Activated T-helper 2 cell treated with anti-CD3 and anti-CD28 coated beads, Interferon-gamma antibody, Interleukin-2, Interleukin-4, amounts not matched to agents 10 μg/mL and 5 μg/mL and 100 μg/mL, durations not matched to agents 14 hours and 24 hours and 36 hours (primary cell): ENCODE measurements around the gene DIO1. TPM values are rescaled to one million over a fixed set of nuclear protein-coding genes. Genes with fewer than 3 reads are reported as not detected.
A peak's percentile ranks its signal among the peaks of the same experiment; 100 is the strongest.
"Not testable (repeated sequence)": the region's sequence is repeated elsewhere in the genome, so short reads cannot be mapped to it uniquely, and the experiment has no call there.

Experiments
- DNase-seq: peaks from one replicate; pipeline ENCODE4 v3.0.0; 2021; ENCODE audit warnings: low spot score
- H3K27ac Mint-ChIP-seq: one replicate; pipeline ENCODE4 v1.8.0; 2021; ENCODE audit warnings: mixed read lengths
- H3K27me3 Mint-ChIP-seq: one replicate; pipeline ENCODE4 v1.8.0; 2021; ENCODE audit warnings: low read depth, mixed read lengths
- H3K36me3 Mint-ChIP-seq: one replicate; pipeline ENCODE4 v1.8.0; 2021; ENCODE audit warnings: low read depth, mixed read lengths
- H3K4me1 Mint-ChIP-seq: one replicate; pipeline ENCODE4 v1.8.0; 2021; ENCODE audit warnings: low read depth, mixed read lengths
- H3K4me3 Mint-ChIP-seq: one replicate; pipeline ENCODE4 v1.8.0; 2021; ENCODE audit warnings: low read depth, mild to moderate bottlenecking, moderate library complexity, mixed read lengths
- H3K9me3 Mint-ChIP-seq: one replicate; pipeline ENCODE4 v1.8.0; 2021; ENCODE audit warnings: mixed read lengths
- intact Hi-C: fragments of 100-400 bp; cut with micrococcal nuclease; formaldehyde crosslinking; loops from one replicate; pipeline ENCODE4 v1.15.1; 2023
- total RNA-seq: library from RNA; stranded (reverse); gene quantifications from 2 replicates; pipeline ENCODE4 v1.2.3, GENCODE V29; 2022

The DIO1 gene
- not detected in 2 replicates for total RNA-seq

- DNase-seq: no peak
- peaks cover 10% of the 10 kb centered on the region for H3K4me1 Mint-ChIP-seq
- no peaks in the 10 kb centered on the region for H3K9me3 Mint-ChIP-seq
- no peaks in the 10 kb centered on the region for H3K36me3 Mint-ChIP-seq
- intact Hi-C loops: no loop called here
- H3K27ac Mint-ChIP-seq: no peak within 1 kb of the TSS
- no peaks in the 10 kb centered on the region for H3K27me3 Mint-ChIP-seq
- no peak within 1 kb of the TSS for H3K4me3 Mint-ChIP-seq
Observed at GRCh38 chr1:53893999-53894636, at the start of gene DIO1. TSS of gene DIO1 (plus strand) at chr1:53894187. CDS start at chr1:53894211, 24 bp downstream.

GRCh38 chr1:53847980-53848379 lies 46.0 kb upstream of the DIO1 start:
- no peak overlapping the region for H3K4me3 Mint-ChIP-seq
- peaks cover 12% of the 10 kb centered on the region for H3K27me3 Mint-ChIP-seq
- peaks cover 8% of the 10 kb centered on the region for H3K36me3 Mint-ChIP-seq
- DNase-seq: no peak
- no peak overlapping the region for H3K27ac Mint-ChIP-seq
- no peaks in the 10 kb centered on the region for H3K4me1 Mint-ChIP-seq
- no peaks in the 10 kb centered on the region for H3K9me3 Mint-ChIP-seq
- intact Hi-C loops: no loop called here

- DNase-seq: no peak
- intact Hi-C loops: no loop called here
- H3K27me3 Mint-ChIP-seq: peaks cover 10% of the 10 kb centered on the region
- H3K9me3 Mint-ChIP-seq: no peaks in the 10 kb centered on the region
- H3K4me1 Mint-ChIP-seq: no peaks in the 10 kb centered on the region
- H3K27ac Mint-ChIP-seq: no peak overlapping the region
- peaks cover 17% of the 10 kb centered on the region for H3K36me3 Mint-ChIP-seq
- no peak overlapping the region for H3K4me3 Mint-ChIP-seq
Observed at GRCh38 chr1:53850082-53850673, 43.8 kb upstream of the DIO1 start.

GRCh38 chr1:53851571-53852285 lies 42.3 kb upstream of the DIO1 start:
- Mint-ChIP-seq H3K36me3 (peaks cover 21% of the 10 kb centered on the region), H3K4me1 (no peaks in the 10 kb centered on the region), H3K4me3 (no peak overlapping the region), H3K27me3 (peaks cover 4% of the 10 kb centered on the region), H3K27ac (no peak overlapping the region), H3K9me3 (no peaks in the 10 kb centered on the region)
- DNase-seq: no peak
- intact Hi-C loops: no loop called here

DNA sequence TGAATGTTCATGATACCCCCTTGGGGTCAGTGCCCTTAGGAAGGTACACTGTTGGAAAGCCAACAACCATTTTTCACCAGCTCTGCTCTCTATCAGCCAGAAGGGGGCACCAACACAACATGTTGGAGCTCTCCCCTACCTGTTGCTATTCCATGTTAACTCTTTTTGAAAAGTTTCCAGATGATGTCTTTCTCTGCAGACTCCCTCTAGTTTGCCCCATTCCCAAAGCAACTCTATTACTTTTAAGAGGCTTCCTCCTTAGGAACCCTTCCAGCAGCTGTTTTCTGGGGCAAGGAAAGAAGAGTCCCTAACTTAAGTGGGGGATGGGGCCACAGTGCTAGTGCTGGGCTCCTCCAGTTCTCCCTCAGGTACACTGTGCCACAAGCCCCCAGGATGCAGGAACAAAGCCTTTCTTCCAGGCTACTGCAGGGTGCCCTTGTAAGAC lies 33.0 kb upstream of the DIO1 start:
- Mint-ChIP-seq H3K27ac (no peak overlapping the region), H3K4me1 (peaks cover 5% of the 10 kb centered on the region), H3K9me3 (no peaks in the 10 kb centered on the region), H3K27me3 (no peaks in the 10 kb centered on the region), H3K36me3 (peaks cover 4% of the 10 kb centered on the region), H3K4me3 (no peak overlapping the region)
- intact Hi-C loops: loop anchor here (1.0 to 5.0 kb wide), 2 partner anchors 88 to 221 kb away; no protein-coding TSS in a partner anchor
- peak; percentile 20 for DNase-seq

GRCh38 chr1:53862507-53862906 lies 31.5 kb upstream of the DIO1 start:
- H3K9me3 Mint-ChIP-seq: no peaks in the 10 kb centered on the region
- H3K27ac Mint-ChIP-seq: no peak overlapping the region
- no peak overlapping the region for H3K4me3 Mint-ChIP-seq
- H3K27me3 Mint-ChIP-seq: no peaks in the 10 kb centered on the region
- H3K36me3 Mint-ChIP-seq: peaks cover 12% of the 10 kb centered on the region
- intact Hi-C loops: loop anchor here (5.0 kb wide), 1 partner anchor 220 kb away; no protein-coding TSS in a partner anchor
- DNase-seq: no peak
- peaks cover 5% of the 10 kb centered on the region for H3K4me1 Mint-ChIP-seq

- Mint-ChIP-seq H3K36me3 (peaks cover 30% of the 10 kb centered on the region), H3K27ac (no peak overlapping the region), H3K9me3 (no peaks in the 10 kb centered on the region), H3K27me3 (no peaks in the 10 kb centered on the region), H3K4me1 (no peaks in the 10 kb centered on the region), H3K4me3 (no peak overlapping the region)
- DNase-seq: no peak
- intact Hi-C loops: no loop called here
Observed at GRCh38 chr1:53868565-53868964, 25.4 kb upstream of the DIO1 start.

DNA sequence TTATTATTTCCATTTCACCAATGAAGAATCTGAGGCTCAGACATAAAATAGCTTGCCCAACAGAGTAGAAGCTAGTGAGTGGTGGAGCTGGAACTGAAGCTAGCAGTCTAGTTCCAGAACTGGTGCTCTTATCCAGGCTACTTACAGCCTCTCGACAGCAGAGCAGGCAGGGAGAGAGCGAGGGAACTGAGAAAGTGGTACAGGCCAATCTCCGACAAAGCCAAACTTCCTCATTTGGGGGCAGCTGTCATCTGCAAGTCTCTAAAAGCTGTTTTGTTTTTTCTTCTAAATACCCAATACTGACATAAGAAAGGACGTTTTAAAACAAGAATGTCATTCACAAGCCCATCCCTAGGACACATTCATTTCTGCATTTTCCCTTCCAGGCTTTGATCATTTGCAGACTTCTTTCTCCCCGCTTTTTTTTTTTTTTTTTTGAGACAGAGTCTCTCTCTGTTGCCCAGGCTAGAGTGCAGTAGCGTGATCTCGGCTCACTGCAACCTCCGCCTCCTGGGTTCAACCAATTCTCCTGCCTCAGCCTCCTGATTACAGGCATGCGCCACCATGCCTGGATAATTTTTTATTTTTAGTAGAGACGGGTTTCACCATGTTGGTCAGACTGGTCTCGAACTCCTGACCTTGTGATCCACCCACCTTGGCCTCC lies 24.4 kb upstream of the DIO1 start:
- intact Hi-C loops: no loop called here
- no peak for DNase-seq
- Mint-ChIP-seq H3K27me3 (no peaks in the 10 kb centered on the region), H3K4me1 (no peaks in the 10 kb centered on the region), H3K36me3 (peaks cover 30% of the 10 kb centered on the region), H3K27ac (no peak overlapping the region), H3K9me3 (no peaks in the 10 kb centered on the region), H3K4me3 (no peak overlapping the region)

- Mint-ChIP-seq H3K4me1 (no peaks in the 10 kb centered on the region), H3K27ac (no peak overlapping the region), H3K36me3 (peaks cover 31% of the 10 kb centered on the region), H3K9me3 (no peaks in the 10 kb centered on the region), H3K4me3 (no peak overlapping the region), H3K27me3 (no peaks in the 10 kb centered on the region)
- DNase-seq: no peak
- intact Hi-C loops: no loop called here
Observed at GRCh38 chr1:53871221-53871620, 22.8 kb upstream of the DIO1 start.

DNA sequence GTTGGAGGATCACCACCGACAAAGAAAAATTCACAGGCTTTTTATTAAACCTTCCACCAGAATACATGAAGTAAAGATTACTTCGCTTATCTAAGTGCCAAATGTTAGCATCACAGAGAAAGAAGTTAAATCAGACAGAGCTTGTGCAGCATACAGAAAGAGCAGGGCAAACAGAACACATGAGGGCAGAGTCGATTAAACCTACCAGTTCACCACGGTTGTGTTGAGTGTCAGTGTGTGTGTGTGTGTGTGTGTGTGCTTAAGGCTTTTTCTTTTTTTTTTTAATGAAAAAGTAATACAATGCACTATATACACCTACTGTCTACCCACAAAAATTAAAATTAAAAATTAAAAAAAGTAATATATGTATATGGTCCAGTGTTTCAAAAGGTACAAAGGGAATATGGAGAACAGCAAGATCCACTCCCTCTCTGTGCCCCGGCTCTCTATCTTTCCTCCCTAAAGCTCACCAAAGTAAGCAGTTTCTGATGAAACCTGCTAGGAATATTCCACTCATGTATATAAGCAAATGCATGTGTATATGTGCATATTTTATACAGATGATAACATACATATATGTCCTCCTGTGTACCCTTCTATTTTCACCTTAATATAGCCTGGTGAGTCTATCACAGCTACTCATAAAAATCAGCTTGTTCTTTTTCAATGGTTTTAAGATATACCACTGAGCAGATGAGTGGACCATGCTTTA lies 22.1 kb upstream of the DIO1 start:
- Mint-ChIP-seq H3K9me3 (no peaks in the 10 kb centered on the region), H3K27ac (no peak overlapping the region), H3K36me3 (peaks cover 29% of the 10 kb centered on the region), H3K27me3 (no peaks in the 10 kb centered on the region), H3K4me1 (no peaks in the 10 kb centered on the region), H3K4me3 (no peak overlapping the region)
- DNase-seq: no peak
- intact Hi-C loops: no loop called here

- intact Hi-C loops, H3K4me3 Mint-ChIP-seq, H3K9me3 Mint-ChIP-seq, DNase-seq, H3K27me3 Mint-ChIP-seq, H3K27ac Mint-ChIP-seq, H3K4me1 Mint-ChIP-seq: not testable (repeated sequence)
- peaks cover 33% of the 10 kb centered on the region for H3K36me3 Mint-ChIP-seq
Observed at GRCh38 chr1:53875150-53875549, 18.8 kb upstream of the DIO1 start.

GRCh38 chr1:53878492-53879105 lies 15.4 kb upstream of the DIO1 start:
- H3K9me3 Mint-ChIP-seq: no peaks in the 10 kb centered on the region
- no peak overlapping the region for H3K4me3 Mint-ChIP-seq
- no peak overlapping the region for H3K27ac Mint-ChIP-seq
- intact Hi-C loops: loop anchor here (1.0 kb wide), 2 partner anchors 71 to 81 kb away; no protein-coding TSS in a partner anchor
- H3K4me1 Mint-ChIP-seq: peaks cover 6% of the 10 kb centered on the region
- no peaks in the 10 kb centered on the region for H3K27me3 Mint-ChIP-seq
- no peak for DNase-seq
- peaks cover 53% of the 10 kb centered on the region for H3K36me3 Mint-ChIP-seq
